Measurements from ENCODE around the gene SPINK4. TPM values are rescaled to one million over a fixed set of nuclear protein-coding genes. Genes with fewer than 3 reads are reported as not detected.

SPINK4 gene
- total RNA-seq, 1 experiment from 2014 or later: not detected

DNA sequence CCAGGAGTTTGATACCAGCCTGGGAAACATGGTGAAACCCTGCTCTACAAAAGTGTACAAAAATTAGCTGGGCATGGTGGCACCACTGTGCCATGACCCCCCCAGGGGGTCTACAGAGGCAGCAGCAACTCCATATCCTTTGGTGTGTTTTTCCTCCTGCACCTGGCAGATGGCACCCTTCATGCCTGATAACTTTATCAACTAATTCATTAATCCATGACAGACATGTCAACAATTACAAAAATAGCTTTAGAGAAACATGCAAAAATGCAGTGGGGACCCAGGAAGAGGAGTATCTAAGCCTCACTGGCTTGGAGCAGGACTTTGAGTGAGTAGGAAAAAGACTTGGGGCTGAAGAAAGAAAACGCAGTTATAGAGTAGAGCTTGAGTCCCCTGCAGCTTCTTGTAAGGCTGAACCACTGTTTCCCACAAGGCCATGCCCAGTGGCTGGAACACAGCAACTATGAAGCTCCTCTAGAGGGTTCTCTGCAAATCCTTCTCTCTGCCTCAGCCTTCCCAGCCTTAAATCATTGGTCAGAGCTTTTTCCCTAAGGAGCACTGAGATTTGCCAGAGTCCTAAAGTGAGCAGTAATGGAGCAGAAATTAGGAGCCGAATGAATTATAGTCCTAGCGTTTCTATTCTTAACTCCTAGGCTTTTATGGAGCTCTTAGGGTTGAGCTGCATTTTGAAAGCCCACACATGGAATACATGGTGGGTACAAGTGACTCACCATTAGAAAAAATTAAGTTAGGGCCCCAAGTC is 47.3 kb upstream of the SPINK4 start:
- H3K23ac ChIP-seq (ENCODE audit: insufficient read length, low read depth, low read length): no peak overlapping the region
- H2BK120ac ChIP-seq (ENCODE audit: low read depth, low read length, poor library complexity, severe bottlenecking): no peak overlapping the region
- H2AFZ ChIP-seq (ENCODE audit: low read length): no peak overlapping the region
- no peak overlapping the region for H3K18ac ChIP-seq (ENCODE audit: insufficient read length, low read depth, low read length)
- H4K5ac ChIP-seq (ENCODE audit: insufficient read length, low read depth, low read length): no peak overlapping the region
- Mint-ChIP-seq H3K27ac (no peak overlapping the region), H3K4me1 (peaks cover 2 to 4% of the 10 kb centered on the region in 2 experiments), H3K4me3 (no peak overlapping the region), H3K27me3 (ENCODE audit: low read depth) (no peaks in the 10 kb centered on the region; the same call in 1 of the 2 replicates), H3K36me3 (ENCODE audit: insufficient read depth in 1 of 3, low read depth in 3 of 3) (no peaks in the 10 kb centered on the region), H3K9me3 (no peaks in the 10 kb centered on the region; a peak in 1 of 5 replicates)
- H2BK12ac ChIP-seq (ENCODE audit: insufficient read length, low read depth, low read length): no peak overlapping the region
- no CpG with 5 or more reads among the region's 3 CpGs for WGBS (ENCODE audit: extremely low coverage, insufficient read length, low lambda C conversion rate)
- no peak overlapping the region for H3K14ac ChIP-seq (ENCODE audit: insufficient read depth, low read length)
- H3K4ac ChIP-seq (ENCODE audit: low read depth, low read length): no peak overlapping the region
- H4K20me1 ChIP-seq (ENCODE audit: control insufficient read depth, insufficient read depth, insufficient read length): no peaks in the 10 kb centered on the region
- no peak for DNase-seq
- TF ChIP-seq, protein P1, sequence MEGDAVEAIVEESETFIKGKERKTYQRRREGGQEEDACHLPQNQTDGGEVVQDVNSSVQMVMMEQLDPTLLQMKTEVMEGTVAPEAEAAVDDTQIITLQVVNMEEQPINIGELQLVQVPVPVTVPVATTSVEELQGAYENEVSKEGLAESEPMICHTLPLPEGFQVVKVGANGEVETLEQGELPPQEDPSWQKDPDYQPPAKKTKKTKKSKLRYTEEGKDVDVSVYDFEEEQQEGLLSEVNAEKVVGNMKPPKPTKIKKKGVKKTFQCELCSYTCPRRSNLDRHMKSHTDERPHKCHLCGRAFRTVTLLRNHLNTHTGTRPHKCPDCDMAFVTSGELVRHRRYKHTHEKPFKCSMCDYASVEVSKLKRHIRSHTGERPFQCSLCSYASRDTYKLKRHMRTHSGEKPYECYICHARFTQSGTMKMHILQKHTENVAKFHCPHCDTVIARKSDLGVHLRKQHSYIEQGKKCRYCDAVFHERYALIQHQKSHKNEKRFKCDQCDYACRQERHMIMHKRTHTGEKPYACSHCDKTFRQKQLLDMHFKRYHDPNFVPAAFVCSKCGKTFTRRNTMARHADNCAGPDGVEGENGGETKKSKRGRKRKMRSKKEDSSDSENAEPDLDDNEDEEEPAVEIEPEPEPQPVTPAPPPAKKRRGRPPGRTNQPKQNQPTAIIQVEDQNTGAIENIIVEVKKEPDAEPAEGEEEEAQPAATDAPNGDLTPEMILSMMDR (conservative IDR thresholded peaks at IDR 0.05): no peak
- no peak overlapping the region for H4K91ac ChIP-seq (ENCODE audit: insufficient read length, low read depth, low read length)
- H3K23me2 ChIP-seq (ENCODE audit: insufficient read length, low read depth, low read length, poor library complexity, severe bottlenecking): no peaks in the 10 kb centered on the region
- H3K27me3 ChIP-seq (ENCODE audit: insufficient read depth, low read length): no peaks in the 10 kb centered on the region
- H3K79me2 ChIP-seq (ENCODE audit: insufficient read depth, low read length): no peaks in the 10 kb centered on the region
- no peaks in the 10 kb centered on the region for H3K4me1 ChIP-seq (ENCODE audit: insufficient read depth, low read length)
- no peak overlapping the region for H3K27ac ChIP-seq (ENCODE audit: insufficient read length, low read depth, low read length)
- no peak overlapping the region for H2BK15ac ChIP-seq (ENCODE audit: low read depth, low read length)
- no peaks in the 10 kb centered on the region for H3K79me1 ChIP-seq (ENCODE audit: insufficient read depth, low read depth, low read length, poor library complexity, severe bottlenecking)
- no peaks in the 10 kb centered on the region for H3K9me3 ChIP-seq (ENCODE audit: control insufficient read depth, low read depth, low read length)
- H2BK20ac ChIP-seq (ENCODE audit: low read depth, low read length, poor library complexity, severe bottlenecking): no peak overlapping the region
- no peak overlapping the region for H3T11ph ChIP-seq (ENCODE audit: low read length)
- H4K8ac ChIP-seq (replicated peaks; ENCODE audit: insufficient read length, low read depth, low read length): no peak overlapping the region
- H3K4me2 ChIP-seq (ENCODE audit: insufficient read depth, insufficient read length, low read length): no peak overlapping the region
- no peak overlapping the region for H3K56ac ChIP-seq (ENCODE audit: insufficient read length, low read depth, low read length)
- no peak overlapping the region for H2AK5ac ChIP-seq (ENCODE audit: insufficient read length, low read length)
- H3K9ac ChIP-seq (ENCODE audit: extremely low read depth, insufficient read length, low read length): no peak overlapping the region
- no peak overlapping the region for H2BK5ac ChIP-seq (ENCODE audit: insufficient read length, low read length)
